HEK293T (cell line): Measurements from ENCODE around the gene CHRND.

ENCODE experiments used
- CTCF ChIA-PET: fragments of 350-600 bp; formaldehyde crosslinking; extraction: SDS; loops from one replicate; lab custom pipeline; 2021; ENCODE audit warnings: antibody characterized with exemption, inconsistent platforms; lab: Yijun Ruan, JAX
- POLR2A ChIA-PET: fragments of 350-600 bp; formaldehyde crosslinking; extraction: SDS; loops from one replicate; lab custom pipeline; 2020; ENCODE audit warnings: antibody characterized with exemption, inconsistent platforms; lab: Yijun Ruan, JAX
- DNase-seq: peaks from one replicate; pipeline ENCODE4 v3.0.0; 2012; ENCODE audit warnings: mixed read lengths; ENCODE audit errors: extremely low spot score
- ARNT ChIP-seq: fragments of 450-650 bp; IDR thresholded peaks from 2 replicates; pipeline ENCODE4 v1.6.1; 2017; ENCODE audit warnings: mild to moderate bottlenecking
- BHLHE40 ChIP-seq: fragments of 450-650 bp; IDR thresholded peaks from 2 replicates; pipeline ENCODE4 v1.6.1; 2016; ENCODE audit warnings: mild to moderate bottlenecking, moderate library complexity, borderline replicate concordance
- CTBP1 ChIP-seq: fragments of 450-650 bp; IDR thresholded peaks from 2 replicates; pipeline ENCODE4 v1.6.1; 2016; ENCODE audit warnings: borderline replicate concordance
- ELF4 ChIP-seq: fragments of 450-650 bp; IDR thresholded peaks from 2 replicates; pipeline ENCODE4 v1.6.1; 2017; ENCODE audit warnings: antibody characterized with exemption
- FOXA1 ChIP-seq: fragments of 450-650 bp; IDR thresholded peaks from 2 replicates; pipeline ENCODE4 v1.6.1; 2016; ENCODE audit warnings: mild to moderate bottlenecking
- FOXK2 ChIP-seq: fragments of 450-650 bp; IDR thresholded peaks from 2 replicates; pipeline ENCODE4 v1.6.1; 2016; ENCODE audit warnings: mild to moderate bottlenecking
- FOXM1 ChIP-seq: fragments of 450-650 bp; IDR thresholded peaks from 2 replicates; pipeline ENCODE4 v1.6.1; 2017; ENCODE audit warnings: mild to moderate bottlenecking, borderline replicate concordance
- HDGF ChIP-seq: fragments of 450-650 bp; IDR thresholded peaks from 2 replicates; pipeline ENCODE4 v1.6.1; 2017; ENCODE audit warnings: antibody characterized with exemption, borderline replicate concordance
- L3MBTL2 ChIP-seq: fragments of 450-650 bp; conservative IDR thresholded peaks from 2 replicates; pipeline ENCODE4 v1.6.1; 2016; ENCODE audit warnings: mild to moderate bottlenecking
- LEF1 ChIP-seq: fragments of 450-650 bp; IDR thresholded peaks from 2 replicates; pipeline ENCODE4 v1.6.1; 2017; ENCODE audit warnings: mild to moderate bottlenecking, borderline replicate concordance
- NFRKB ChIP-seq: fragments of 450-650 bp; IDR thresholded peaks from 2 replicates; pipeline ENCODE4 v1.6.1; 2016; ENCODE audit warnings: mild to moderate bottlenecking, moderate library complexity
- SP1 ChIP-seq: fragments of 450-650 bp; IDR thresholded peaks from 2 replicates; pipeline ENCODE4 v1.6.1; 2017
- SUZ12 ChIP-seq: fragments of 450-650 bp; IDR thresholded peaks from 2 replicates; pipeline ENCODE4 v1.6.1; 2016; ENCODE audit warnings: mild to moderate bottlenecking
- TARDBP ChIP-seq: fragments of 450-650 bp; IDR thresholded peaks from 2 replicates; pipeline ENCODE4 v1.6.1; 2016
- ZNF384 ChIP-seq: fragments of 450-650 bp; IDR thresholded peaks from 2 replicates; pipeline ENCODE4 v1.6.1; 2016
- TF ChIP-seq, protein P1 (sequence below): fragments of 450-650 bp; IDR thresholded peaks from 2 replicates; pipeline ENCODE4 v1.6.1; 2016

CHRND gene

DNA sequence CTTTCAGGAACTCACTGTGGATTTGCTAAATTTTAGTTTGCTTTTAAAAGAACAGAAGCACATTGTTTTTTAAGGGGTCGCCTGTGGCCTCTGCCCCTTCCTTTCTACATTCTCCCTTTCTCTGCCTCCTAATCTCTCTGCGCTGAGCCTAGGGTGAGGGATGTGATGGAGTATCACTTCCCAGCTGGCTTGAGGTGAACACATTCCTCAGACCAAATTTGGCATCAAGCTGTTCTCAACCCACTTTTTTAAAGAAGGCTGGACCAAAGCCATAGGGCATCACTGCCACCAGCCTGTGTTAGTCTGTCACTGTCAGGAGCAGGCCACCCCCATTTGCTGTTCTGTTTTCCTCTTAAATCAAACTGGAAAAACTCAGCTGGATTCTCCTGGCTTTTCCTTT is 51.9 kb downstream of the CHRND start:
- TF ChIP-seq L3MBTL2 (no peak), NFRKB (no peak), FOXM1 (no peak), CTBP1 (no peak), TARDBP (no peak), HDGF (no peak), BHLHE40 (no peak), ARNT (no peak), FOXK2 (no peak), ZNF384 (no peak), SUZ12 (no peak), SP1 (no peak), LEF1 (no peak), FOXA1 (no peak)
- TF ChIP-seq, protein P1, sequence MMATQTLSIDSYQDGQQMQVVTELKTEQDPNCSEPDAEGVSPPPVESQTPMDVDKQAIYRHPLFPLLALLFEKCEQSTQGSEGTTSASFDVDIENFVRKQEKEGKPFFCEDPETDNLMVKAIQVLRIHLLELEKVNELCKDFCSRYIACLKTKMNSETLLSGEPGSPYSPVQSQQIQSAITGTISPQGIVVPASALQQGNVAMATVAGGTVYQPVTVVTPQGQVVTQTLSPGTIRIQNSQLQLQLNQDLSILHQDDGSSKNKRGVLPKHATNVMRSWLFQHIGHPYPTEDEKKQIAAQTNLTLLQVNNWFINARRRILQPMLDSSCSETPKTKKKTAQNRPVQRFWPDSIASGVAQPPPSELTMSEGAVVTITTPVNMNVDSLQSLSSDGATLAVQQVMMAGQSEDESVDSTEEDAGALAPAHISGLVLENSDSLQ, result no peak
- ChIA-PET POLR2A (no interaction called here), CTCF (interaction anchor here (0.6 kb wide), 1 partner anchor 23 kb away, joined by 6 read pairs; no protein-coding TSS in a partner anchor)
- no peak for DNase-seq

DNA sequence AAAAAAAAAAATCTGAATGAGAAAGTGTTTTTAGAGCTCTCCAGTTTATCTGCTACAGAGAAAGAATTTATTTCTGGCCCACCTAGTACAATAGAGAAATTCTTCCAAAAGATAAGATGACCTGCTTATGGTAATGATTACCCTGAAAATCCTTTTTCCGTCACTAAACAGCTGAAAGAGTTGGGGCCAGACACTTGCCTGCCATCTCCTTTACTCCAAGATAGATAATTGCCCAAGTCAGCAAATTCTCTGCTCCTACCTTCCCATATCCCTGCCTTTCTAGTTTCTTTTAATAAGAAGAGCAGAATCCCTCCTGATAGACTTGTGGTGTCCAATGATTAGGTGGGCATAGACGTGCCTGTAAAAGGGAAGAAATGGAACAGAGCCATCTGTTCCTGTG is 52.7 kb downstream of the CHRND start:
- POLR2A ChIA-PET, result no interaction called here
- no peak for DNase-seq
- CTCF ChIA-PET, result interaction anchor here (0.6 to 0.7 kb wide), 2 partner anchors 23 to 27 kb away, joined by 6 to 7 read pairs; no protein-coding TSS in a partner anchor
- TF ChIP-seq ELF4 (no peak), LEF1 (no peak), SP1 (no peak), ARNT (no peak), ZNF384 (no peak), TARDBP (no peak), FOXM1 (no peak)

DNA sequence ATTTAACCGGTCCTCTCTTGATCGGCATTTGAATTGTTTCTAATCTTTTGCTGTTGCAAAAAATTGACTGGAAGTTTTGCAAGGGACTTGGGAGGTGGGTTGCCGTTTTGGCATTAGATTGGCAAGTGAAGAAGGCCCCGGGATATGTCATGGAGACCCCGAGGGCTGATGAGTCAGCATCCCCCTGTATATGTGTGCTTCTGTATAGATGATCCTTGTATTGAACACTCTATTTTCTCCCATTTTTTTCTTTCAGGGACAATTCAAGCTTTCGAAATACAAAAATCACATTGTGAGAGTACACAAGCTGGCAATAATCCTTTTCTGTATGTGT is 54.7 kb downstream of the CHRND start:
- TF ChIP-seq ARNT (no peak), FOXK2 (no peak), FOXM1 (no peak)
- ChIA-PET CTCF (no interaction called here), POLR2A (no interaction called here)
- DNase-seq, result no peak

DNA sequence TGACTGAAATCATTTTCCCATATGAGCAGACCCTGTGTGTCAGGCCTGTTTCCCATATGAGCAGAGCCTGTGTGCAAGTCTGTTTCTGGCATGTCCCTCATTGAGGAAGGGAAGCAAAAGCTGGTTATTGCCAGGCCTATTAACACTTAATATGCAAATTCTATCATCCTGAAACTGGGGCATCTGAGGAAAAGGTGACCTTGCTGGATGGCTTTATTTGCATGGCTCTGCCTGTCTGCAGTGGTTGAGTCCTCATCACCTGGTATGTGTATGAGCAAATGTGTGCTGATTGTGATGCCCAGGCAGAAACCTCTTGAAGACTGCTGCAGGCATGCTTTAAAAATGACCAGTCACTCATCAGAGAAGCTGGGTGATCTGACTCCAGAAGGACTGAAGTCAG is 55.8 kb downstream of the CHRND start:
- DNase-seq, result no peak
- POLR2A ChIA-PET, result no interaction called here
- CTCF ChIA-PET, result no interaction called here

DNA sequence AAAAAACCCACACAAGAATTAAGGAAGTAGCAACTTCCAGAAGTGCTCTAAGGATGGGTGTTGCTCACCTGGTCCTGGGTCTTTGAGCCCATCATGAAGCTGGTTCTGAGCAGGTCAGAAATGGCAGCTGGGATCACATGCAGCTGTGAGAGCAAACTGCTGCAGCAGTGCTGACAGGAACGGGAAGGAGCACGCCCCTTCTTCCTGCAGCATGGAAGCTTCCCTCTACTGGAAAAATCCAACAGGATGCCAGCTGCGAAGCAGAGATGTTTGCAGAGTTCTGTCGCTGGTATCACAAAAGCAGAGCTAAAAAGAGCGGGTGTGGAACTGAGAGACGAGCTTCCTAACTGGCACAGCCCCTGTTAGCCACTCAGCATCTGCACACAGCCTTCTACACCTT is 58.3 kb downstream of the CHRND start:
- TF ChIP-seq, protein P1, result no peak
- no peak for TF ChIP-seq L3MBTL2
- no peak for DNase-seq
- POLR2A ChIA-PET, result no interaction called here
- CTCF ChIA-PET, result interaction anchor here (0.6 to 0.8 kb wide), 2 partner anchors 21 to 23 kb away, joined by 3 to 5 read pairs; no protein-coding TSS in a partner anchor

More for the DNA sequence above, 55.8 kb downstream of the CHRND start:
- TF ChIP-seq TARDBP, result no peak
- no peak for TF ChIP-seq ARNT
- TF ChIP-seq, protein P1, result no peak
- TF ChIP-seq FOXK2, result no peak
- TF ChIP-seq ELF4, result no peak
- no peak for TF ChIP-seq SUZ12
- TF ChIP-seq L3MBTL2, result no peak
- TF ChIP-seq ZNF384, result no peak
